Measurements from ENCODE around the gene MLLT11. TPM values are rescaled to one million over a fixed set of nuclear protein-coding genes. Genes with fewer than 3 reads are reported as not detected.

MLLT11 gene
- total RNA-seq, 1 experiment from 2014 or later = 101 TPM

Other genes starting within 250 kb of the MLLT11 start
- gene ARNT, start 183.8 kb upstream of the MLLT11 start, total RNA-seq (2014; rRNA removed; shearing (Covaris generic)) = 36.3 and 39.0 TPM in 2 replicates
- not detected in 2 replicates for gene CTXND2, start 173.3 kb upstream of the MLLT11 start, total RNA-seq (2014; rRNA removed; shearing (Covaris generic))
- gene SETDB1, start 134.0 kb upstream of the MLLT11 start, total RNA-seq (2014; rRNA removed; shearing (Covaris generic)) = 55.4 and 56.8 TPM in 2 replicates
- gene CERS2, start 85.6 kb upstream of the MLLT11 start, total RNA-seq (2014; rRNA removed; shearing (Covaris generic)) = 376 and 393 TPM in 2 replicates
- 18.2 and 20.6 TPM in 2 replicates for gene ANXA9, start 78.1 kb upstream of the MLLT11 start, total RNA-seq (2014; rRNA removed; shearing (Covaris generic))
- 9.3 and 10.6 TPM in 2 replicates for gene MINDY1, start 53.5 kb upstream of the MLLT11 start, total RNA-seq (2014; rRNA removed; shearing (Covaris generic))
- 18.8 and 19.0 TPM in 2 replicates for gene PRUNE1, start 51.9 kb upstream of the MLLT11 start, total RNA-seq (2014; rRNA removed; shearing (Covaris generic))
- 0.38 and 0.86 TPM in 2 replicates for gene BNIPL, start 23.8 kb upstream of the MLLT11 start, total RNA-seq (2014; rRNA removed; shearing (Covaris generic))
- gene C1orf56, start 12.6 kb upstream of the MLLT11 start, total RNA-seq (2014; rRNA removed; shearing (Covaris generic)) = 3.7 and 6.9 TPM in 2 replicates
- 149 and 150 TPM in 2 replicates for gene CDC42SE1, start 775 bp upstream of the MLLT11 start, total RNA-seq (2014; rRNA removed; shearing (Covaris generic))
- gene GABPB2, start 10.4 kb downstream of the MLLT11 start, total RNA-seq (2014; rRNA removed; shearing (Covaris generic)) = 2.9 and 4.7 TPM in 2 replicates
- 2.5 and 4.4 TPM in 2 replicates for gene SEMA6C, start 86.2 kb downstream of the MLLT11 start, total RNA-seq (2014; rRNA removed; shearing (Covaris generic))
- gene TNFAIP8L2, start 96.3 kb downstream of the MLLT11 start, total RNA-seq (2014; rRNA removed; shearing (Covaris generic)) = not detected in 2 replicates
- gene LYSMD1, start 105.5 kb downstream of the MLLT11 start, total RNA-seq (2014; rRNA removed; shearing (Covaris generic)) = 19.6 and 21.6 TPM in 2 replicates
- gene SCNM1, start 105.7 kb downstream of the MLLT11 start, total RNA-seq (2014; rRNA removed; shearing (Covaris generic)) = 105 and 107 TPM in 2 replicates
- 0.17 and 0.57 TPM in 2 replicates for gene TMOD4, start 115.6 kb downstream of the MLLT11 start, total RNA-seq (2014; rRNA removed; shearing (Covaris generic))
- gene VPS72, start 129.8 kb downstream of the MLLT11 start, total RNA-seq (2014; rRNA removed; shearing (Covaris generic)) = 163 and 207 TPM in 2 replicates
- gene PIP5K1A, start 138.2 kb downstream of the MLLT11 start, total RNA-seq (2014; rRNA removed; shearing (Covaris generic)) = 87.5 and 102 TPM in 2 replicates
- 568 and 570 TPM in 2 replicates for gene PSMD4, start 194.3 kb downstream of the MLLT11 start, total RNA-seq (2014; rRNA removed; shearing (Covaris generic))
- gene ZNF687, start 221.9 kb downstream of the MLLT11 start, total RNA-seq (2014; rRNA removed; shearing (Covaris generic)) = 34.7 and 36.2 TPM in 2 replicates

All from A172 (cell line).